Measurements from ENCODE around the gene FOXA3.
A peak's percentile ranks its signal among the peaks of the same experiment; 100 is the strongest.

The FOXA3 gene

GRCh38 chr19:45862564-45863334, 1.4 kb upstream of the FOXA3 start, which contains the start of gene SYMPK:
Gene SYMPK (minus strand): TSS chr19:45863147. CDS start chr19:45854495, 8,652 bp downstream.
- no peaks in the 10 kb centered on the region for H3K27me3 ChIP-seq (ENCODE audit: insufficient read depth, low read length, poor library complexity)
- peaks cover 29% of the 10 kb centered on the region for H3K36me3 ChIP-seq (ENCODE audit: insufficient read depth, low read length)
- no peaks in the 10 kb centered on the region for H3K9me3 ChIP-seq (ENCODE audit: insufficient read depth, low read length, severe bottlenecking)
- TF ChIP-seq EZH2 (IDR thresholded peaks at IDR 0.05; ENCODE audit: borderline replicate concordance, low read depth, low read length, severe bottlenecking) (no peak), CTCF (IDR thresholded peaks at IDR 0.05; ENCODE audit: borderline replicate concordance, extremely low read depth, low read length, poor library complexity, severe bottlenecking) (peak; percentile 2)
- peak within 1 kb of the TSS; percentile 76 for H3K9ac ChIP-seq (ENCODE audit: low read depth, low read length)
- ATAC-seq (ENCODE audit: insufficient read depth, low read depth) (peak; percentile 96), DNase-seq (peak; percentile 99)
- H3K4me3 ChIP-seq (ENCODE audit: low read depth in 1 of 2, low read length in 2 of 2) = peak within 1 kb of the TSS; percentile 49 to 74
- H3K27ac ChIP-seq (ENCODE audit: low read length) = peak within 1 kb of the TSS; percentile 80
- H2AFZ ChIP-seq (ENCODE audit: low read depth, low read length) = peak within 1 kb of the TSS; percentile 93
- peaks cover 48% of the 10 kb centered on the region for H3K79me2 ChIP-seq (ENCODE audit: insufficient read depth, low read length)
- peaks cover 5% of the 10 kb centered on the region; the same call in 1 of the 2 replicates for H4K20me1 ChIP-seq (ENCODE audit: insufficient read depth, low read length)
- peaks cover 26% of the 10 kb centered on the region for H3K4me1 ChIP-seq (ENCODE audit: insufficient read depth, low read length)
- H3K4me2 ChIP-seq (ENCODE audit: insufficient read depth, low read length) = peak within 1 kb of the TSS; percentile 87

- Histone ChIP-seq H3K79me2 (ENCODE audit: insufficient read depth, low read length) (peaks cover 42% of the 10 kb centered on the region), H2AFZ (ENCODE audit: low read depth, low read length) (peak overlapping the region; percentile 93), H3K4me1 (ENCODE audit: insufficient read depth, low read length) (peaks cover 26% of the 10 kb centered on the region), H3K27me3 (ENCODE audit: insufficient read depth, low read length, poor library complexity) (no peaks in the 10 kb centered on the region), H3K36me3 (ENCODE audit: insufficient read depth, low read length) (peaks cover 23% of the 10 kb centered on the region), H3K4me2 (ENCODE audit: insufficient read depth, low read length) (peak overlapping the region; percentile 77), H4K20me1 (ENCODE audit: insufficient read depth, low read length) (no peaks in the 10 kb centered on the region), H3K4me3 (ENCODE audit: low read depth in 1 of 2, low read length in 2 of 2) (peak overlapping the region; percentile 27 to 74; a peak in 3 of 4 replicates), H3K9ac (ENCODE audit: low read depth, low read length) (peak overlapping the region; percentile 51), H3K27ac (ENCODE audit: low read length) (peak overlapping the region; percentile 61), H3K9me3 (ENCODE audit: insufficient read depth, low read length, severe bottlenecking) (no peaks in the 10 kb centered on the region)
- ATAC-seq (ENCODE audit: insufficient read depth, low read depth) = no peak
- TF ChIP-seq EZH2 (IDR thresholded peaks at IDR 0.05; ENCODE audit: borderline replicate concordance, low read depth, low read length, severe bottlenecking) = no peak
- DNase-seq = no peak
Observed at GRCh38 chr19:45863335-45863839, 739 bp upstream of the FOXA3 start.

- TF ChIP-seq EZH2 (IDR thresholded peaks at IDR 0.05; ENCODE audit: borderline replicate concordance, low read depth, low read length, severe bottlenecking) (no peak), CTCF (IDR thresholded peaks at IDR 0.05; ENCODE audit: borderline replicate concordance, extremely low read depth, low read length, poor library complexity, severe bottlenecking) (no peak)
- peaks cover 32% of the 10 kb centered on the region for H3K79me2 ChIP-seq (ENCODE audit: insufficient read depth, low read length)
- no peak overlapping the region for H3K4me3 ChIP-seq (ENCODE audit: low read depth in 1 of 2, low read length in 2 of 2)
- H3K4me2 ChIP-seq (ENCODE audit: insufficient read depth, low read length) = no peak overlapping the region
- peaks cover 26% of the 10 kb centered on the region for H3K4me1 ChIP-seq (ENCODE audit: insufficient read depth, low read length)
- H4K20me1 ChIP-seq (ENCODE audit: insufficient read depth, low read length) = no peaks in the 10 kb centered on the region
- DNase-seq = no peak
- H3K36me3 ChIP-seq (ENCODE audit: insufficient read depth, low read length) = peaks cover 12% of the 10 kb centered on the region
- H2AFZ ChIP-seq (ENCODE audit: low read depth, low read length) = no peak overlapping the region
- no peaks in the 10 kb centered on the region for H3K27me3 ChIP-seq (ENCODE audit: insufficient read depth, low read length, poor library complexity)
- no peak for ATAC-seq (ENCODE audit: insufficient read depth, low read depth)
- H3K9ac ChIP-seq (ENCODE audit: low read depth, low read length) = no peak overlapping the region
- H3K9me3 ChIP-seq (ENCODE audit: insufficient read depth, low read length, severe bottlenecking) = no peaks in the 10 kb centered on the region
- no peak overlapping the region for H3K27ac ChIP-seq (ENCODE audit: low read length)
Observed at GRCh38 chr19:45864629-45865082, 530 bp downstream of the FOXA3 start.
